Hypothalamus (tissue), 51 donors: Measurements from ENCODE around the gene ZNF619.
"Not testable (repeated sequence)": the region's sequence is repeated elsewhere in the genome, so short reads cannot be mapped to it uniquely, and the experiment has no call there.

ENCODE experiments used
- DNase-seq, 51 donors: peaks; one replicate each; lab custom pipeline; 2025; lab: John Stamatoyannopoulos, UW

The ZNF619 gene

GRCh38 chr3:40476478-40477470 lies at the start of gene ZNF619:
ZNF619 (plus strand) TSS chr3:40477122; CDS start chr3:40477980, 858 bp downstream.
- peak in 49 of 51 donors; percentile 2 to 76 (median 41) for DNase-seq

- DNase-seq: no peak
Observed at GRCh38 chr3:40432793-40433192, 44.1 kb upstream of the ZNF619 start.

DNA sequence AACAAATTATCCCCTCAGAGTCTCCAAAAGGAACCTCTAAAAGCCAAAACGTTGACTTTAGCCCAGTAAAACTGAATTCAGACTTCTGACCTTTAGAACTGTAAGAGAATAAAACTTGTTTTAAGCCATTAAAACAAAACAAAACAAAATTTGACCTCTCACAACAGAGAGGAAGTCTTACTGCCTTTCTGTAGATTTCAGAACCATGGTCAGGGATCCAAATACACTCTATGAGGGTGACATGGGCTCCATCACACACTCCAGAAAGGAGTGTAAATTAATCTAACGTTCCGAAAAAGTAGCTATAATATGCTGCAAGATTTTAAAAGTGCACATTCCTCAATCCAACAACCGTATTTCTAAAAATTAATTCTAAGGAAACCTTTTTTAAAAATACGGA lies 39.0 kb upstream of the ZNF619 start:
- no peak for DNase-seq

DNA sequence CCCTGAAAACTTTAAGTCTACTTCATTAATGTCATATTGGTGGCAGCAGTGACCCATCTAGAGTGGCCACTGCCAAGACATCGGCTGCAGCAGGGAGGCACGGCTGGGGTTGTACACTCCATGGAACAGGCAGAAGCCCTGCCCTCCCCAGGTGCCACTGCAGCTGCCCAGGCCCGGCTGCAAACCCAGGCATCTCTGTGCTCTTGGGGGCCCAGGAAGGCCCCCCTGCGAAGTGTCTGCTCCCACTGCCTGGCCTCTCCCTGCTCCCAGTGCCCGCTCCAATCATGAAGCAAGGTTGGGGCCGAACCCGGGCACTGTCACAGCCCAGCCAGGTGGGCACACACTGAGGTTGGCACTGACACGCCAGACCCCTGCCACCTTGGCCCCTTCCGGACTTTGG lies 31.9 kb upstream of the ZNF619 start:
- no peak for DNase-seq

DNA sequence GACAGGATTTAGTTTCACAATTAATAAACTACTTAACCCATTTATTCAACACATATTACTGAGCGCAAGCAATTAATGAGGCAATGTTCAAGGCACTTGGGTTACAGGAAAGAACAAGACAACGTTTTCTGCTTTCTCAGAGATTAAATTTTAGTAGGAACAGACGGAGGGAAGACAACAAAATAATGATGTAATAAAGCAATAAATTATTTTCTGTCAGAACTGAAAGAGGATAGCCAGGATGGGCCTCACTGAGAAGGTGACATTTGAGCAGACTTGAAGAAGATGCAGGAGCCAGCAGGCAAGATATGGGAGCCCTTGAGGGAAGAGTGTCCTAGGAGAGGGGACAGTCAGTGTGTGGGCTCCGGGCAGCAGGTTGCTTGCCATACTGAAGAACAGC lies 31.0 kb upstream of the ZNF619 start:
- DNase-seq: no peak

DNA sequence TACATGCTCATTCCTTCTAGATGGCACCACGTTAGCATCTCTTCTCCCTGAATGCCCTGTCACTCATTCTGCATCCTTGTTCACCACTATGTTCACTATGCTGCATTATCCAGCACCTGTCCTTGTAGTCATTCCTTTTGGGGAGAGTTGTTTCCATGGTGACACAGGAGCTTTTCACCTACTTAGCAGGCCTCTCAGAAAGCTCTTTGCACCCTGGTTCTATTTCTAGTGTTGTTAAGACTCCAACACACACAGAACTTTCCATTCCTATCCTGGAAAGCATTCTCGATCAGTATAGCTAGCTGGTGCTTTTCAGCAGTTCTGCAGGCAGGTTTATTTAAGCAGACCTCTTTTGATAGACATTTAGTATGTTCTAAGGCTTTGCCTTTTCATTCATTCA lies 26.5 kb upstream of the ZNF619 start:
- DNase-seq: peak in 4 of 51 donors; percentile 1 to 7 (median 4)

DNA sequence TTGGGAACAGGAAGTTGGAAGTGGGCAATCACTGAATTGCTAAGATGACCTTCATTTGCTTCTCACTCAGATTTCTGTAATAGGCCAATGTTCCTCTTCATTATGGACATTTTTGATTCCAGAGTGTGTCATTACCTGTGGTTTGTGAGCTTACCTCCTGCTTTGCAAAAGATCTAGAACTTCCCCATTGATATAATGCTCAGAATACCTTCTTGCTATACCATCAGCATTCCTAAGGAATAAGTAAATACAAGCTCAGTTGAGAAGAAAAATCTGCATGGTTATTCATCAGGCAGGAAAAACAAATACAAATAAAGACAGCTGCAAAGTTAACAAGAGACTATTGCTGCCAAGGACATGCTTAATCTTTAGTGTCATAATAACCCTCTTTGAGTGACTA lies 25.4 kb upstream of the ZNF619 start:
- DNase-seq: no peak

GRCh38 chr3:40452057-40452456 lies 24.9 kb upstream of the ZNF619 start:
- DNase-seq: no peak

DNA sequence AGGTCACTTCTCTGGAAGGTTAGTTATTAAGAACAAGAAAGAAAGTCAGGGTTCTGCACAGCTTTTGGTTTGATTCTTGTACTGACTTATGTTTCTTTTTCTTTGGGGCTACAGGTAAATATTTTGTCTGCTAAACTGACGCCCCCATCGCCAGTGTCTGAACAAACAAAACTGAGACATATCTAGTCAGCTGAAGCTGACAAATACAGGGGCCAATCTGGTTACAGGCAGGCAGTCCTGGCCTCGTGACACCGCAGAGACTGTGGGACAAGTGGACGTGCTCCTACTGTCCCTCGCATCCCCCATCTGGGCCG lies 24.4 kb upstream of the ZNF619 start:
- peak in 1 of 51 donors; percentile 61 for DNase-seq

DNA sequence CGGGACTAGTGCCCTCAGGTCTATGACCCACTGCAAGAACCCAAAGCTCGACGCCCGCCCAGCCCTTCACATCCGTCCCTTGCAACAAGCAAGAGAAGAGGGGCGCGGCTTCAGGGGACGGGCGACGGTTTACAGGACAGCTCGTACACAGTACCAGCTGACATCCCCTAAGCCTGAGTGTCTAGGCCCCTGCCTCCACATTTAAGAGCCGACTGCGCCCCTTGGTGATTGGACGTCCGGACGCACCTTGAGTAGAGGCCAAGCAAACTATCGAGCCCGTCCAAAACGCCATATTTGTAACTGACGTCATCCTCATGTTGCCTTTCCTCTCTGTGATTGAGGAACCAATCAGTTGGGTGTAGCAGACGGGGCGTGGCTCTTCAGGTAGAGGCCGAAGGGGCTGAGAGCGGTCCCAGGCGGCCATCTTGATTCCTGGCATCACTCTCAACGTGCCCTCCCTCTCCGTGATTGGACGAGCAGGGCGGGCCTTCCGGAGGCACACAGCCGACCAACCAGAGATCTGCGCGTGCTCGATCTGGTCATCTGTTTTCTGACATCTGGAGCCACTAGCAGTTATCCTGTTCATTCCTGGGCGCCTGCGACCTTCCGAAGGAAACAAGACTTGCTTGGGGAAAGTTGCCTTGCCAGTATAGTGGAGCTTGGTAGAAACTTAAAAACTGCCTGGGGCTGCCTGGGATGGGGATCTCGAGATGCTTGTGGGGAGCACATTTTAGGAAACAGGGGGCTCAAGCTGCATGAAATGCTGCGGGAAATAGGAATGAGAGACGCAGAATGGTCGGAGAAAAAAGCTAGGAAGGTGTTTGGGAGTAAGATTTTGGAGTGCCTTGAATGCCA lies 23.8 kb upstream of the ZNF619 start:
- DNase-seq: peak; percentile 72 to 98 (median 95)

DNA sequence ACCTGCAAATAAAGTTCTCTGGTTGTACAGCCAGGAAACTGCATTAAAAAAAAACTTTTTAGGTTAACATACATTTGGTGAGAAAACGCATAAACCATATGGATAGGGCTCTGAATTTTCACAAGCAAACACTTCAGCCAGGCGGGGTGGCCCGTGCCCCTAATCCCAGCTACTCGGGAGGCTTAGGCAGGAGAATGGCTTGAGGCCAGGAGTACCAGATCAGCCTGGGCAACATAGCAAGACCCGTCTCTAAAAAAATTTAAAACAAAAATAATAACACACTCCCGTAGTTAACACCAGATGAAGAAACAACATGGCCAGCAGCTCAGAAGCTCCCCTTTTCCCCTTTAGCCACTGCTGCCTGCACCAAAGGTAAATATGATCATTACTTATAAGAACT lies 23.0 kb upstream of the ZNF619 start:
- no peak for DNase-seq

DNA sequence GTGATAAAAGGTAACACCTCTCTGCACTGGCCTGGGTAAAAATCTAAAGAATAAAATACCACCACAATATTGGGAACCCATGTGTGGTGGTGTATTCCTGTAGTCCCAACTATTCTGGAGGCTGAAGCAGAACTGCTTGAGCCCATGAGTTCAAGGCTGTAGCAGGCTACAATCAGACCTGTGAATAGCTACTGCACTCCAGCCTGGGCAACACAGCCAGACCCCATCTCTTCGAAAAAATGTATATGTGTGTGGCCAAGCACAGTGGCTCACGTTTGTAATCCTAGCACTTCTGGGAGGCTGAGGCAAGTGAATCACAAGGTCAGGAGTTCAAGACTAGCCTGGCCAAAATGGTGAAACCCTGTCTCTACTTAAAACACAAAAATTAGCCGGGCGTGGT lies 21.6 kb upstream of the ZNF619 start:
- DNase-seq: no peak

DNA sequence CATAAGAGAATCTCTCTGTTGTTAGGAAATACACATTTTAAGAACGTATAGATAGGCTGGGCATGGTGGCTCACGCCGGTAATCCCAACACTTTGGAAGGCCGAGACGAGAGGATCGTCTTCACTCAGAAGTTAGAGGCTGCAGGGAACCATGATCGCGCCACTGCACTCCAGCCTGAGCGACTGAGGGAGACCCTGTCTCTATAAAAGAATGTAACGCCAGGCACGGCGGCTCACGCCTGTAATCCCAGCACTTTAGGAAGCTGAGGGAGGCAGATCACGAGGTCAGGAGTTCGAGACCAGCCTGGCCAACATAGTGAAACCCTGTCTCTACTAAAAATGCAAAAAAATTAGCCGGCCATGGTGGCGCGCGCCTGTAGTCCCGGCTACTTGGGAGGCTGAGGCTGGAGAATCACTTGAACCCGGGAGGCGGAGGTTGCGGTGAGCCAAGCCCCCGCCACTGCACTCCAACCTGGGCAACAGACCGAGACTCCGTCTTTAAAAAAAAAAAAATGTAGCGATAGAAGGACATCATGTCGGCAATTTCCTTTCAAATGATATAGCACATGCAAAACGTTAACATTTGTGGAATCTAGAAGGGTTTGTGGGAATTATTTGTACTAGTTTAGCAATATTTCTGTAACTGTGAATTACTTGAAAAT lies 20.5 kb upstream of the ZNF619 start:
- DNase-seq: peak in 1 of 51 donors; percentile 3

GRCh38 chr3:40456940-40457823 lies 19.7 kb upstream of the ZNF619 start, which contains the start of gene RPL14:
RPL14 (plus strand) TSS chr3:40457339; CDS start chr3:40457472, 133 bp downstream.
- peak; percentile 64 to 97 (median 92) for DNase-seq

GRCh38 chr3:40458473-40458872 lies 18.4 kb upstream of the ZNF619 start:
- no peak for DNase-seq

DNA sequence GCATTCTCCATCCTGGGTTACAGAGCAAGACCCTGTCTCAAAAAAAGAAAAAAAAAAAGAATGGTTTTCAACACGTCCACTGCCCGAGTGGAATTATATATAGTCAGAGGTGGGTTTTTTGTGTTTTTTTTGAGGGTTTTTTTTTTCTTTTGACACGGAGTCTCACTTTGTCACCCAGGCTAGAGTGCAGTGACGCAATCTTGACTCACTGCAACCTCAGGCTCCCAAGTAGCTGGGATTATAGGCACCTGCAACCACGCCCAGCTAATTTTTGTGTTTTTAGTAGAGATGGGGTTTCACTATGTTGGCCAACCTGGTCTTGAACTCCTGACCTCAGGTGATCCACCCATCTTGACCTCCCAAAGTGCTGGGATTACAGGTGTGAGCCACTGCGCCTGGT lies 16.4 kb upstream of the ZNF619 start:
- DNase-seq: not testable (repeated sequence)

- no peak for DNase-seq
Observed at GRCh38 chr3:40461161-40461560, 15.8 kb upstream of the ZNF619 start.

- not testable (repeated sequence) for DNase-seq
Observed at GRCh38 chr3:40462838-40463237, 14.1 kb upstream of the ZNF619 start.

GRCh38 chr3:40463579-40463978 lies 13.3 kb upstream of the ZNF619 start:
- no peak for DNase-seq
